Stimulated activated CD8-positive, alpha-beta memory T cell treated with anti-CD3 and anti-CD28 coated beads, Interleukin-15, amount 100 ng/mL, for 48 hours (primary cell): ENCODE measurements around the gene BMAL2.

ENCODE experiments used
- DNase-seq, 2 donors: peaks; one replicate each; pipeline ENCODE4 v3.0.0-alpha.2; 2020; ENCODE audit warnings: low read depth in 2 of 2

BMAL2 gene

DNA sequence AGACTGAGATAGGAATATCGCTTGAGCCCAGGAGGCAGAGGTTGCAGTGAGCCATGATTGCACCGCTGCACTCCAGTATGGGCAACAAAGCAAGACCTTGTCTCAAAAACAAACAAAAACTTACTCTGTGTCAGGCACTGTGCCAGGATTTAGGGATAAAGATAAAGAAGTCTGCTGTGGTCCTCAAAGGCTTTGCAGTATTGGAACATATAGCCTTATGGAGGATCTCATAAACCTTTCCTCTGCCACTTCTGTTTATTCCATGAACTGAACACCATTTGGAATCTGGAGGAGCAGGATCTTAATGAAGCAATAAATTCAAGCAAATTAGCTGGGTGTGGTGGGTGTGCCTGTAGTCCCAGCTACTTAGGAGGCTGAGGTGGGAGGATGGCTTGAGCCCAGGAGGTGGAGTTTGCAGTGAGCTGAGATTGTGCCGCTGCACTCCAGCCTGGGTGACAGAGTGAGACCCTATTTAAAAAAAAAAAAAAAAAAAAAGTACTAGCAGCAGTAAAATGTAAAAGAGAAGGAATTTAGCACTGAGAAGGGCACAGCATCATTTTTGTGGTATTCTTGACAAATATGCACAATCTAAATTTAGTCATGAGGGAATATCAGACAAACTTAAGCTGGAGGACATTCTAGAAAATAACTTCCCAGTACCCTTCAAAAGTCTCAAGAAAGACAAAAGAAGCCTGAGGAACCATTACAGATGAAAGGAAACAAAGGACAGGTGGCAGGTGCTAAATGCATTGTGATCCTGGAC lies 27.1 kb downstream of the BMAL2 start:
- DNase-seq = no peak

DNA sequence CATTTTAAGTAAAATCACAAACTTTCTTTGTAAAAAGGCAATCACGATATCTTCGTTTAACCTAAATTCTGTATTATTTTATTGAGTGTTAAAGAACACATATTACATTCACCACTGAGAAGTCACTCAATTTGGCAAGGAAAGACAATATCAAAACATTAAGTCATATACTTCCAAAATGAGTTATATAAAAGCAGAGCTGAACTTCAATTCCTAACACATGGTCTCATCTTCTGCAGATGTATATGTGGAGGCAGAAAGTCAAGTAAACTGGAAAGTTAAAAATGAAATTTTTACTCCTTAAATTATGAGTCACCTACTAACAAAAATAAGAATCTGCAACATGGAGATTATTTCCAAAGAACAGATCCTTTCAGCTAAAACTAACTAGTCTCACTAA lies 28.7 kb downstream of the BMAL2 start:
- no peak for DNase-seq

DNA sequence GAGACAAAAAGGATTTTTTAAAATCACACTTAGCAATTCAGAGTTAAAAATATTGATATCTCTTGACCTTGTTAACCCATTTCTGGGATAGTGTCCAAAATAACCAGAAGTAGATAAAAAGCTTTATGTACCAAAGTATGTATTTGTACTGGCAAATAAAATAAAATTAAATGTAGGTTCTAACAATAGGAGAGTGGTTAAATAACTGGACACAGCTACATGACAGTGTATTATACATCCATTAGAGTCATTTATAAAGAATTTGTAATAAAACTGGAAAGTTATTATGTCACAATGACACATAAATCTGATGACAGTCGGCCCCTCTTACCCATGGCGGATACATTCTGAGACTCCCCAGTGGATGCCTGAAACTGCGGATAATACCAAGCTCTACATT lies 34.0 kb downstream of the BMAL2 start:
- no peak for DNase-seq

DNA sequence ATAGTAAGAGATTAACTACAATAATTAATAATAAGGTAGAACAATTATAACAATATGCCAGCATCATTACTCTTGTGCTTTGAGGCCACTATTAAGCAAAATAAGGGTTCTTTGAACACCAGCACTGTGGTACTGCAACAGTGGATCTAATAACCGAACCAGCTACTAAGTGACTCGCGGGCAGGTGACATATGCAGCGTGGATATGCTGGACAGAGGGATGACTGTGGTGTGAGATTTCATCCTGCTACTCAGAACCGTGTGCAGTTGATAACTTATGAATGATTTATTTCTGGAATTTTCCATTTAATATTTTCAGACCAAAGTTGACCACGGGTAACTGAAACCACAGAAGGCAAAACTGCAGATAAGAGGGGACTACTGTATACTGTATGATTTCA lies 34.4 kb downstream of the BMAL2 start:
- DNase-seq = no peak

DNA sequence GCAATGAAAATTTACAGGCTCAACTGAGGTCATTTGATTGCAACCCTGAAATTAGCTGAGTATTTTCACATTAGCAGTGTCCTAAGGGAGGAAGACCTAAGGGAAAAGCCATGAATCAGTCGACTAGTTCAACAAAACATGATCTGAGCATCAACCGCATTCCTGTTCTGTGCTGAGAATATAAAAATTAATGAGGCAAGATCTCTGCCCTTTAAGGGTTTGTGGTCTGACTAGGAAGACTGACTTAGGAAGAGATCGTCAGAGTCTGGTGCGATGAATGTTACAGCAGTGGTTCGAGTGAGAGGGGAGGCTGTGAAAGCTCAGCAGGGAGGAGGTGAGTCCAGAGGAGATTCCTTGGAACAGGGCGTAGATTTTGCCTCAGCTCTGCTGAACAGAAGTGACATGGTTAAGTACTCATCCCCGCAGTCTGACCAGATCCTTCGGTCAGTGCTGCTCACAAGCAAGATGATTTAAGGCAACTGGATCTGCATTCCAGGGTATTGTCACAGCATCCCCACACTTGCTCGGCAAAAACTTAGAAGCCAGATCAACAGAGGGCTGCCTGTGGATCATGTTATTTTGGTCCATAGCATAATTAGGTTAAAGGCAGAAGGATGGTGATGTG lies 49.6 kb downstream of the BMAL2 start:
- no peak for DNase-seq
